Endothelial cell of umbilical vein (primary cell): ENCODE data around the gene CUBN.

Source experiments
- CTCF ChIP-seq, 2 donors: IDR thresholded peaks; 1 replicate in 1 of 2; 2 replicates in 1 of 2; pipeline ENCODE4 v1.5.1; 2011; ENCODE audit warnings: low read length in 2 of 2, mild to moderate bottlenecking in 2 of 2, moderate library complexity in 2 of 2, control low read depth in 1 of 2, inconsistent platforms in 1 of 2, low read depth in 1 of 2; ENCODE audit not compliant: insufficient read depth in 1 of 2; ENCODE audit errors: extremely low read depth in 1 of 2
- EZH2 ChIP-seq: IDR thresholded peaks from 2 replicates; pipeline ENCODE4 v1.6.1; 2012; ENCODE audit warnings: borderline replicate concordance, low read depth, mild to moderate bottlenecking, moderate library complexity, low read length, inconsistent platforms; ENCODE audit not compliant: severe bottlenecking
- FOS ChIP-seq: IDR thresholded peaks from 2 replicates; pipeline ENCODE4 v1.6.1; 2011; ENCODE audit warnings: mild to moderate bottlenecking, low read length, moderate library complexity, borderline replicate concordance; ENCODE audit not compliant: insufficient read depth
- MAX ChIP-seq: IDR thresholded peaks from 2 replicates; pipeline ENCODE4 v1.6.1; 2011; ENCODE audit not compliant: insufficient read depth, insufficient read length
- MYC ChIP-seq: IDR thresholded peaks from one replicate; pipeline ENCODE4 v1.6.1; 2011; ENCODE audit warnings: mild to moderate bottlenecking, low read depth, low read length
- POLR2A ChIP-seq: IDR thresholded peaks from 2 replicates; pipeline ENCODE4 v1.6.1; 2012; ENCODE audit warnings: low read depth, mild to moderate bottlenecking, control low read depth, low read length
- POLR2AphosphoS5 ChIP-seq: IDR thresholded peaks from 2 replicates; pipeline ENCODE4 v1.6.1; 2012; ENCODE audit warnings: low read depth, mild to moderate bottlenecking, control low read depth, low read length, moderate library complexity; ENCODE audit not compliant: insufficient read depth

GRCh38 chr10:16816830-16817124 lies 312.8 kb downstream of the CUBN start:
- TF ChIP-seq EZH2 (no peak), CTCF (IDR thresholded peaks at IDR 0.05; ENCODE audit: extremely low read depth in 1 of 2, insufficient read depth in 1 of 2, low read depth in 1 of 2, low read length in 2 of 2) (no peak), POLR2A (no peak), MYC (no peak), POLR2AphosphoS5 (no peak), FOS (no peak), MAX (peak; percentile 68)
